GM10266 (cell line): ENCODE results near the gene CALML3.
"Not testable (repeated sequence)": the region's sequence is repeated elsewhere in the genome, so short reads cannot be mapped to it uniquely, and the experiment has no call there.

Source experiments
- DNase-seq: peaks from one replicate; pipeline ENCODE4 v3.0.0; 2012; ENCODE audit errors: extremely low spot score
- TF ChIP-seq, protein P1 (sequence below): IDR thresholded peaks from 2 replicates; pipeline ENCODE4 v1.5.1; 2012; ENCODE audit warnings: mild to moderate bottlenecking, low read depth; ENCODE audit not compliant: control insufficient read depth, insufficient read depth; ENCODE audit errors: missing control alignments

Gene CALML3

DNA sequence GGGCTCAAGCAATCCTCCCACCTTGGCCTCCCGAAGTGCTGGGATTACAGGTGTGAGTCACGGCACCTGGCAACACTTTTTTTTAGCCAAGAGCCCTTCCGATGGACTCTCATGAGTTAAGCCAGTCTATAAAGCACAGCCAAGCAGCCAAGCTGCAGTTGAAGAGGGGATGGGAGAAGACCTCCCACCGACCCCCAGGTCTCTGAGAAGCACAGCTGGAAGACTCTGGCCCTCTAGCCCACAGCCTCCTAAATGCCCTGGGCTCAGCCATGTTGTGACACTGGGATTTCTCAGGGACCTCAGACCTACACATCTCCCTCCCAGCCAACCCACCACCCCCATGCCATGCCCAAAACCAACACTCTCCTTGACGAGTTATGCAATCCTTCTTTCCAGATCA is 31.1 kb downstream of the CALML3 start:
- TF ChIP-seq, protein P1, sequence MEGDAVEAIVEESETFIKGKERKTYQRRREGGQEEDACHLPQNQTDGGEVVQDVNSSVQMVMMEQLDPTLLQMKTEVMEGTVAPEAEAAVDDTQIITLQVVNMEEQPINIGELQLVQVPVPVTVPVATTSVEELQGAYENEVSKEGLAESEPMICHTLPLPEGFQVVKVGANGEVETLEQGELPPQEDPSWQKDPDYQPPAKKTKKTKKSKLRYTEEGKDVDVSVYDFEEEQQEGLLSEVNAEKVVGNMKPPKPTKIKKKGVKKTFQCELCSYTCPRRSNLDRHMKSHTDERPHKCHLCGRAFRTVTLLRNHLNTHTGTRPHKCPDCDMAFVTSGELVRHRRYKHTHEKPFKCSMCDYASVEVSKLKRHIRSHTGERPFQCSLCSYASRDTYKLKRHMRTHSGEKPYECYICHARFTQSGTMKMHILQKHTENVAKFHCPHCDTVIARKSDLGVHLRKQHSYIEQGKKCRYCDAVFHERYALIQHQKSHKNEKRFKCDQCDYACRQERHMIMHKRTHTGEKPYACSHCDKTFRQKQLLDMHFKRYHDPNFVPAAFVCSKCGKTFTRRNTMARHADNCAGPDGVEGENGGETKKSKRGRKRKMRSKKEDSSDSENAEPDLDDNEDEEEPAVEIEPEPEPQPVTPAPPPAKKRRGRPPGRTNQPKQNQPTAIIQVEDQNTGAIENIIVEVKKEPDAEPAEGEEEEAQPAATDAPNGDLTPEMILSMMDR = no peak

DNA sequence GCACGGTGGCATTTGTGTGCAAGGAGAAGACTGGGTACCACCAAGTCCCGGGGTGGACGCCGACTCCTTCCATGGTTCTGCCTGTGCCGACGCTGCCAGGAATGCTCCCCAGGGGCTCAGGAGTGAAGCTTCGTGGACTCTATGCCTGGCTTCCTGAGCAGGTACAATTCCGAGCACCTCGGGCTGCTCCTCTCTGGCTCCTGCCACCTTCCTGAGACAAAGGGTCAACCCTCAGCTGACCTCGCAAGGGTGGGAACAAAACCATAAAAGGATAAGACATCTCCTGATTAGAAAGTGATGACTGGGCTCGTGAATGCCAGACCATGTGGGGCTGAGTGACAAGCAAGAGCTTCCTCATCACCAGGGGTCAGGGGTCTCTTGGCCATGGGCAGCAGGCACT is 31.8 kb downstream of the CALML3 start:
- no peak for DNase-seq
- TF ChIP-seq, protein P1 = no peak

More for the DNA sequence above, 31.1 kb downstream of the CALML3 start:
- no peak for DNase-seq

DNA sequence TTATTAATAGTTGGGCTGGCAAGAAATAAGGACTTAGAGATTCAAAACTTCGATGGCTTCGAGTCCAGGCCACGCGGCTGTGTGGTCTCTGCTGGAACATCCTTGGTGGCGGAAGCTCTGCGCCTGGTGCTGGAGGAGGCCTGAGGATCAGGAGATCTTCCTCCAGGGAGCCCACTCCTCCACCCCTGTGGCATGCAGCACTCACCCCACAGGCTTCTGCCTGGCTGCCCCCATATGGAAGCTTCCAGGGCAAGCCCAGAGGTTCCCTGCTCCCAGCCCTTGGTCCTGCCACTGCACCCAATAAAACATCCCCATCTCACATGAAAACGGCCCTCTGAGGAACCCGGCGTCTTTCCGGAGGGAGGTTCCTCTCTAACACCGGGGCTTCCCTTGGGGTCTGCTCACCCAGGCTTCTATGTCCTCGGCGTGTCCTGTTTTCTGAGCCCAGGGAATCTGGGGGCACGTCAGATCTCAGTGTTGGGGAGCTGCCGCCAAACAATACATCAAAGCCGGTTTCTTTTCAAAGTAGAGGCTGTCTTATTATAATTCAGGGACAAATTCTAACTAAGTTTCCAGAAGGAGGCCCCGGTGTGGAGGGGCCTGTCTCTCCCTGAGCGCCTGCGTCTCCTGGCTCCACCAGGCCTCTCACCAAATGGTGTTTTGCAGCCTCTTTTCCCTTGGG is 32.4 kb downstream of the CALML3 start:
- TF ChIP-seq, protein P1 = no peak

DNA sequence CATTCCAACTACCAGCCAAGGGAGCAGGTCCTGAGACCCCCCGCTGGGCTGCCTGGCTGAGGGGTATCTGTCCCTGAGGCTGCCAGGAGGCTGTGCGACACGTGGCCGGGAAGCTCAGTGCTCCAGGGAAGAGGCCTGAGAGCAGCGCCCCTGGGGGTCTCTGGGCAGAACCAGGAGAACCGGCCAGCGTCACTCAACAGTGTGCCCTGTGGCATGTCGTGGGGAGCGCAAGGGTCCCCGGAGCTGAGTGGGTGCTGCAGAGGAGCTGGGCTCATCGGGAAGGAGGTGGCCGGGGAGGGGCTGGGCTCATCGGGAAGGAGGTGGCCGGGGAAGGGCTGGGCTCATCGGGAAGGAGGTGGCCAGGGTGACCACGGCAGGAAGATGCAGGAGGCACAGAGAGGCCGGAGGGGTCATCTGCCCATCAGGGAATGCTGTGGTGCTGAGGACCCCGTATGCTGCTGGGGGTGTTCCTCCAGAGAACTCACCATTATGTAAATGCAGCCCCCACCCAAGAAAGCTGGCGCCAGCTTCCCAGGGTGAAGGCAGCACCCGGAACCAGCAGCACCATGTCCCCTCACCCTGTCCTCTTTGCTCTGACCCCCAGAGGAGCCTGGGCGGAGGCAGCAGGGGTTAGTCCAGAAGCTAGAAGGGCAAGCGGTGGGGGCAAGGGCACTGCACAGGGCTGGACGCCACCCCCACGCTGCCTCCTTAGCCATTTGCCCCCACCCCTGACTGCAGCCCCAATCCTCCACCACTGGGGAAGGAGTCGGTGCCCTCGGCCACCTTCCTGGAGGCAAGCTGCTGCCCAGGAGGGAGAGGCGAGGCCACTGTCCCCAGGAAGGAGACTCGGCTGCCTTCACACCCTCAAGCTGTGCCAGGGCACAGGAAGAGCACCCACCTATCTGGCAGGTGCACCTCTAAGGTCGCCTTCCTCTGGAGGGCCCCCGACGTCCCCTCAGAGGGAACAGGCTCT is 33.3 kb downstream of the CALML3 start:
- no peak for DNase-seq
- TF ChIP-seq, protein P1 = no peak

More for the DNA sequence above, 32.4 kb downstream of the CALML3 start:
- no peak for DNase-seq

DNA sequence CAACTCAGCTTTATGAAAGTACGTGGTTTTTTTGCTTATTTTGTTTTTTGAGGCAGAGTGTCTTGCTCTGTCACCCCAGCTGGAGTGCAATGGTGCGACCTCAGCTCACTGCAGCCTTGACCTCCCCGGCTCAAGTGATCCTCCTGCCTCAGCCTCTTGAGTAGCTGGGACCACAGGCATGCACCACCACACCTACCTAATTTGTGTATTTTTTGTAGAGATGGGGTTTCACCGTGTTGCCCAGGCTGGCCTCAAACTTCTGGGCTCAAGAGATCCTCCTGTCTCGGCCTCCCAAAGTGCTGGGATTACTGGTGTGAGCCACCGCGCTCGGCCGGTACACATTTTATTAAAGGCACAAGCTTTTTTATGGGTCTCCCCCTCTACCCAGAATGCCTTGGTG is 34.3 kb downstream of the CALML3 start:
- DNase-seq = not testable (repeated sequence)

DNA sequence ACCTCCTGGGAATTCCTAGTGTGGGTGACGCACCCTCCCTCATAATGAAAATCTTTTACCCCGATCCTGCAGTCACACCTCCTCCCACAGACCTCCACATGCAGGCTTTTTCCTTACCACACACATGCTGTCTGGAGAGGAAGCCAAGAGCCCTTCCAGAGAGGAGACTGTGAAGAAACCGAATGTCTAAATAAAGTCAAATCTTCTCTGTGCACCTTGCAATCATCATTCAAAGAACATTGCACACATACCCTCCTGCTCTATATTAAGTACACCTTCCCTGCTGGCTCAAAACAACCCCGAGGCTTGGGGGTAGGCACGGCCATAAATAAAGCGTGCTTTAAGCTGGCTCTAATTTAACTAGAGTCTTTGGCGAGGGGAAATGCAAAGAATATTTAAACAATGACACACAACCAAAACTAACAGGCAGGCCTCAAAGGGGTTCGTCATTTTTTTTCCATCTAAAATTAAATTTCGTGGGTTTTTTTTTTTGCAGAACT is 34.9 kb downstream of the CALML3 start:
- no peak for DNase-seq
- TF ChIP-seq, protein P1 = no peak

DNA sequence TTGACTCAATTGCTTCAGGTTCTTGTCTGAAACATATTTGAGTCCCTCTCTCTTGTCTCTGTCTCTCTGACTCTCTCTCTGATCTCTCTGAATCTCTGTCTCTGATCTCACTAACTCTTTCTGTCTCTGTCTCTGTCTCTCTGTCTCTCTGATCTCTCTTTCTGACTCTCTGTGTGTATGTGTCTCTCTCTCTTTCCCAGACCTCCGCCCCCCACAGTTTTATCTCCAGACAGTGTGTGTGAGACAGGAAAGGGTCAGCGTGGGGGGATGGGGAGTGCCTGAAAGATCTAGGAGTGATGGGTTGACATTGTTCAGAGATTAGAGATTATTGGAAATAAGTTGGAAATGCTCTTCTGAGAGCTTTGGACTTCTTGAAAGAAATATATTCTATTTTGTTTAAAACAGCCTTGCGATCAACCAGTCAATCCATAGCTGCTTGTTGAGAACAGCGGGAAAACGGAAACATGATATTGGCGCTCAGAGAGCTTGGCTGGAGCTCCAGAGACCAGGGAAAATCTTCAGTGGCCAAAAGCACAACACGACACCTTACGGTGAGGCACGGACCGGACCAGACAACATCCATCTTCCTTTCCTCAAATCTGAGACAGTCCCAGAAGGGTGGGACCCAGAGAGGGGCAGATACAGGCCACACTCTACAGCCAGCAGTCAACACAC is 35.5 kb downstream of the CALML3 start:
- no peak for DNase-seq
- TF ChIP-seq, protein P1 = no peak
